GM18951 (cell line): ENCODE results near the gene STMP1.
"Not testable (repeated sequence)": the region's sequence is repeated elsewhere in the genome, so short reads cannot be mapped to it uniquely, and the experiment has no call there.

Source experiments
- POLR2A ChIP-seq: IDR thresholded peaks from 4 replicates; pipeline ENCODE4 v1.6.1; 2011; ENCODE audit warnings: mild to moderate bottlenecking; ENCODE audit not compliant: insufficient read length, insufficient read depth; ENCODE audit errors: extremely low read depth
- in situ Hi-C: fragments of 300-500 bp; cut with MboI; formaldehyde crosslinking; loops from one replicate; pipeline ENCODE4 v1.12.0; 2022; ENCODE audit warnings: low sequenced_read_pairs, mixed read lengths, inconsistent platforms; ENCODE audit not compliant: unreplicated experiment

Gene STMP1

GRCh38 chr7:135650831-135651573, 11.3 kb upstream of the STMP1 start:
- in situ Hi-C loops = no loop called here
- TF ChIP-seq POLR2A = no peak

DNA sequence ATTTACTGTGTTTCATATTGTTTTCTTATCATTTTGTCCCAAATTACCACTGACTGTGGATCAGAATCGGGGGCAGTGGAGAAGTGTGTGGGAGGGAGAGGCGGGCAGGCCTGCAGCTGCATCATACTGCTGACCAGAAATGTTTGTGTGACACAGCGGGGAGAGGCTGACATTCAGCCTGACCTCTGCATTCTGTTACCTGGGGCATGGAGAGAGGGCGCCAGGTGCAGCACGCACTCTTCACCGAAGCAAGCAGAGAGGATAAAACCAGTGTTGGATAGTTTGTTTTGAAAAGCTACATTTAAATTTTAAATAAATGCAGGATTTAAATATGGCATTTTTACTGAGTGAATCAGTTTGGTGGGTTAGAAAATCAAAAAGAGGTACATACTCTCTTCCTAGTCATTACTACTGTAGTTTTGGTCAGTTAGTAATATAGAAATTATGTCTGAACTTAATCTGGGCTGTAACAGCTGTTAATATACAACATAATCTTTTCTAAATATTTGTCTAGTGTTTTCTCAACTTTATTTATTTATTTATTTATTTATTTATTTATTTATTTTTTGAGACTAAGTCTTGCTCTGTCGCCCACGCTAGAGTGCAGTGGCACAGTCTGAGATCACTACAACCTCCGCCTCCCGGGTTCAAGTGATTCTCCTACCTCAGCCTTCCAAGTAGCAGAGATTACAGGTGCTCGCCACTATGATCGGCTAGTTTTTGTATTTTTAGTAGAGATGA, 8.8 kb upstream of the STMP1 start:
- TF ChIP-seq POLR2A = no peak
- in situ Hi-C loops = no loop called here

DNA sequence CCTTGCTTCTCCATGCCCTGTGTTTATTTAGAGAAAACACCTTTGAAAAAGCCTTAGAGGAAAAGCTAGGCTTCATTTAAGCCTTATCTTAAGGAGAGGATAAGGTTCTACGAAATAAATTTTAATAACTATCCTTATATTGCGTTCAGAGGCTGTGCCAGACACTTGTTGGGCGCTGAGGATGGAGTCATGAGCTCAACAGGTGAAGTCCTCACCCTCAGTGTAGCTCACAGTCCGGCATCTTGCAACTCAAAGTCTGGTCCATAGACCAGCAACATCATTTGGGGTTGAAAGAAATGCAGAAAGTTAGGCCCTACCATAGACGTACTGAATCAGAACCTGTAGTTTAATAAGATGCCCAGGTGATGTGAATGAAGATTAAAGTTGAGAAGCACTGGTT, 3.8 kb upstream of the STMP1 start:
- in situ Hi-C loops = no loop called here
- no peak for TF ChIP-seq POLR2A

DNA sequence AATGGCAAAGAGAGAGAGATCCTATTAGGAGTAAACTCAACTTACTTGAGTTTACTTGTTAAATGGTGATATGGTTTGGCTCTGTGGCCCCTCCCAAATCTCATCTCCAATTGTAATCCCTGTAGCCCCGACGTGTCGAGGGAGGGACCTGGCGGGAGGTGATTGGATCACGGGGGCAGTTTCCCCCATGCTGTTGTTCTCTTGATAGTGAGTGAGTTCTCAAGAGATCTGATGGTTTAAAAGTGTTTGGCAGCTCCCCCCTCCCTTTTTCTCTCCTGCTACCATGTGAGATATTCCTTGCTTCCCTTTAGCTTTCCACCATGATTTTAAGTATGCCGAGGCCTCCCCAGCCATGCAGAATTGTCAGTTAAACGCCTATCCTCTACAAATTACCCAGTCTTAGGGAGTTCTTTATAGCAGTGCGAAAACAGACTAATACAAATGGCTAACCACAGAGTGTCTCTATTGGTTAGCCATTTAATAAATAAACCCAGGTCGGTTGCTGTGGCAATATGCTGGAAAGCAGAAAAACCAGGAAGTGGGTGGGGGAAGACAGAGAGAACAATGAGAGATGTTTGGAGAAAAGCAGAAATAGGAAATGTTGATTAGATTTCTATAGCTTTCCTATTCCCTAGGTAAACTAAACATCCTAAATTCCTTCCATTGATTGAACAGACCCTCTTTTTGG, 3.0 kb upstream of the STMP1 start:
- TF ChIP-seq POLR2A = no peak
- in situ Hi-C loops = no loop called here

- no peak for TF ChIP-seq POLR2A
- in situ Hi-C loops = no loop called here
These were observed 797 bp upstream of the STMP1 start for GRCh38 chr7:135661311-135662122.

GRCh38 chr7:135662123-135662372, 266 bp upstream of the STMP1 start:
- TF ChIP-seq POLR2A = no peak
- in situ Hi-C loops = no loop called here

GRCh38 chr7:135664046-135664589, 1.8 kb downstream of the STMP1 start:
- in situ Hi-C loops = no loop called here
- no peak for TF ChIP-seq POLR2A

- in situ Hi-C loops = no loop called here
- no peak for TF ChIP-seq POLR2A
These were observed 2.7 kb downstream of the STMP1 start for GRCh38 chr7:135665042-135665441.

DNA sequence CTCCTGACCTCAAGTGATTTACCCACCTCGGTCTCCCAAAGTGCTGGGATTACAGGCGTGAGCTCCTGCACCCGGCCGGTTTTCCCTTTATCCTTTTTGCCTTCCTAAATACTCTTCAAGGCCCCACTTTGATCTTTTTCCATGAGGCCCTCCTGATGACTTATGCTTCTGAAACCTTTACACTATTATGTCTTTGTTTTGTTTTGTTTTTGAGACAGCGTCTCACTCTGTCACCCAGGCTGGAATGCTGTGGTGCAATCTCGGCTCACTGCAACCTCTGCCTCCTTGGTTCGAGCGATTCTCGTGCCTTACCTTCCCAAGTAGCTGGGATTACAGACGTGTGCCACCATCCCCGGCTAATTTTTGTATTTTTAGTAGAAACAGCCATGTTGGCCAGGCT, 3.8 kb downstream of the STMP1 start:
- in situ Hi-C loops = no loop called here
- no peak for TF ChIP-seq POLR2A

- in situ Hi-C loops = no loop called here
- no peak for TF ChIP-seq POLR2A
These were observed 4.5 kb downstream of the STMP1 start for GRCh38 chr7:135666846-135667245.

DNA sequence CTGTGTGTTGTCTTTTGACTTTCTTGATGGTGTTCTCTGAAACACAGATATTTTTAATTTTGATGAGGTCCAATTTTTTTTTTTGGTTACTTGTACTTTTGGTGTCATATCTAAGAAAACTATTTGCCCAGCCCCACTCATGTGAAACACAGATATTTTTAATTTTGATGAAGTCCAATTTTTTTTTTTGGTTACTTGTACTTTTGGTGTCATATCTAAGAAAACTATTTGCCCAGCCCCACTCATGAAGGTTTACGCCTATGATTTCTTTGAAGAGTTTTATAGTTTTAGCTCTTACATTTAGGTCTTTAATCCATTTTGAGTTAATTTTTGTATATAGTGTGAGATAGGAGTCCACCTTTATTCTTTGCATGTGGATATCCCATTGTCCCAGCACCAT, 5.3 kb downstream of the STMP1 start:
- in situ Hi-C loops = not testable (repeated sequence)

- in situ Hi-C loops = not testable (repeated sequence)
These were observed 6.6 kb downstream of the STMP1 start for GRCh38 chr7:135668852-135669395.

DNA sequence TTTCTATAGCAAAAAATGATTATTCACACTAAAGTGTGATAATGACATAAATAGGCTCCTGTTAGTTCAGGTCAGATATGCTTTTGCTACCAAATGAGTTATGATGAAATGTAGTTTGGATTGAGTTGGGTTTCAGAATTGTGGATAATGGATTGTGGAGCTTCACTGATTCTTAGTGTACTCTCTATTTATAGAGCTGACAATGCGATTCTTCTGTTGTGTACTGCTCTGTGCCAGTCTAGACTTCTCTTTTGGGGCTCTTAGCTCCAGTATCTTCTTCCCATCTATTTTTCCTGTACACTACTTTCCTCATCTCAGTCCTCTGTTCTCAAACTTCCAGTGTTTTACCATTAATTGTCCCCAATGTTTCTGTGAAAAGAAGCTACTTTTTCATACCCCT, 7.5 kb downstream of the STMP1 start:
- in situ Hi-C loops = no loop called here
- TF ChIP-seq POLR2A = no peak
